Measurements from ENCODE around the gene WIZ.
"Not testable (repeated sequence)": the region's sequence is repeated elsewhere in the genome, so short reads cannot be mapped to it uniquely, and the experiment has no call there.

WIZ gene, protein sequence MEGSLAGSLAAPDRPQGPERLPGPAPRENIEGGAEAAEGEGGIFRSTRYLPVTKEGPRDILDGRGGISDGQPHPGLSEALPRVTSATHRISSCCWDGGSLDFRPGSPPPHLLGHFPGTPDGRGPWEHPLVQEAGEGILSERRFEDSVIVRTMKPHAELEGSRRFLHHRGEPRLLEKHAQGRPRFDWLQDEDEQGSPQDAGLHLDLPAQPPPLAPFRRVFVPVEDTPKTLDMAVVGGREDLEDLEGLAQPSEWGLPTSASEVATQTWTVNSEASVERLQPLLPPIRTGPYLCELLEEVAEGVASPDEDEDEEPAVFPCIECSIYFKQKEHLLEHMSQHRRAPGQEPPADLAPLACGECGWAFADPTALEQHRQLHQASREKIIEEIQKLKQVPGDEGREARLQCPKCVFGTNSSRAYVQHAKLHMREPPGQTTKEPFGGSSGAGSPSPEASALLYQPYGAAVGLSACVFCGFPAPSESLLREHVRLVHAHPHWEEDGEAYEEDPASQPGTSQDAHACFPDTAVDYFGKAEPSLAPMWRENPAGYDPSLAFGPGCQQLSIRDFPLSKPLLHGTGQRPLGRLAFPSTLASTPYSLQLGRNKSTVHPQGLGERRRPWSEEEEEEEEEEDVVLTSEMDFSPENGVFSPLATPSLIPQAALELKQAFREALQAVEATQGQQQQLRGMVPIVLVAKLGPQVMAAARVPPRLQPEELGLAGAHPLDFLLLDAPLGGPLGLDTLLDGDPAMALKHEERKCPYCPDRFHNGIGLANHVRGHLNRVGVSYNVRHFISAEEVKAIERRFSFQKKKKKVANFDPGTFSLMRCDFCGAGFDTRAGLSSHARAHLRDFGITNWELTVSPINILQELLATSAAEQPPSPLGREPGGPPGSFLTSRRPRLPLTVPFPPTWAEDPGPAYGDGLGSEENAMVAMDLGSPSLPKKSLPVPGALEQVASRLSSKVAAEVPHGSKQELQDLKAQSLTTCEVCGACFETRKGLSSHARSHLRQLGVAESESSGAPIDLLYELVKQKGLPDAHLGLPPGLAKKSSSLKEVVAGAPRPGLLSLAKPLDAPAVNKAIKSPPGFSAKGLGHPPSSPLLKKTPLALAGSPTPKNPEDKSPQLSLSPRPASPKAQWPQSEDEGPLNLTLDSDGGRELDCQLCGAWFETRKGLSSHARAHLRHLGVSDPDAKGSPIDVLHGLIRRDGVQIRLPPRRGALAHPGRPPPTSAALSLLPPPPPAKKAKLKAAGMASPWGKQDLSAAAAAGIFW (N-terminal part only)

DNA sequence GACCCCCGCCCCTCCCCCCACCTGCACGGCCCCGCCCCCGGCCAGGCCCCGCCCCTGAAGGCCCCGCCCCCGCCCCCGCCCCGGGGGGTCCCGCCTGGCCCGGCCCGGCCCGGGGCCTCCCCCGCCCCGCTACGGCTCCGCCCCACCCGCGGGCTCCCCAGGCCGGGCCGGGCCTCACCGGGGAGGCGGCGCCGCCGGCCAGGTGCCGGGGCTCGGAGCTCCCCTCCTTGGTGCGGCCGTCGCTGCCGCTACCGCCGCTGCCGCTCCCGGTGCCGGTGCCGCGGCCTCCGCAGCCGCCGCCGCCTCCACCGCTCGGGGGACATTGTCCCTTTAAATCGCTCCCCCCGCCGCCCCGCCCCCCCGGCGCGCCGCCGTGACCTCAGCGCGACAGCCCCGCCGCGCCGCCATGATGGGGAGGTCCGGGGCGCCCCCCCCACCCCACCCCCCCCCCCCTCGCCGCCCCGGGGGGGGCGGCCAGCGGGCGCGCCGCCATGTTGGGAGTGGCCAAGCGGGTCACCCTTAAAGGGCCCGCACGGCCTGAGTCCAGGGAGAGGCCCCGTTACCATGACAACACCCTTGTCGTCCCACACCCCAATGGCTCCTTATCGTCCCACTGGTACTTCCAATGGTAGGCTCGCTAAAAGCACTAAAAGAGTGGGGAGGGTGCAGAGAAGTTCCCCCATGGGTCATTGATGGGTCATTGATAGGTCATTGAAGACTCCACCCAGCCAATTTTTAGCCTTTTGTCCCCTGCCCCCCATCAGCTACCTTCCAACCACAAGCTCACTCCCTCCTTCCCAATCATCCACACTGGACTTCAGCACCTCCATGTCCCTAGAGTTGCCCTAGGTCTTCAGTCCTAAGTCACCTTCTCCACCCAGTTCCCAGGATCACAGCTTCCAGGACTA, at the start of gene WIZ:
Gene WIZ, minus strand, starts transcription at position 337 of the 908 bp plus-strand sequence. CDS start 1,649 bp downstream, outside the sequence.
- peak; percentile 54 for DNase-seq (ENCODE audit: low spot score)

DNA sequence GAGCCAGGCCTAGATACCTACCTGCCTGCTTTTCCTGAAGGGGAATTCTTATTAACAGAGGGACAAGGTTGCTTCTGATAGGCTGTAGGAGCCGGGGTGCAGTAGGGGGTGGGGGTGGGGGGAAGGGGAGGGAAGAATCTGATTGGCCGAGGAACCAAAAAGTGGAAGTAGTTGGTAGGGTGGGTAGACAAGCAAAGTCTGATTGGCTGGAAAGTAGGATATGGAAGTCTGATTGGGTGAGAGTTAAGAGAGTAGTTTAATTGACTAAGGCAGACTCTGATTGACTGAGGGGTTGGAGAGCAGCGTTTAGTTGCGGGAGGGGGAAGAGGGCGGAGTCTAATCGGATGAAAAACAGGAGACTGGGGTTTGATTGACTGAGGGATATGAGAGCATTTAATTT, 49.2 kb upstream of the WIZ start:
- peak; percentile 46 for DNase-seq (ENCODE audit: low spot score)

DNA sequence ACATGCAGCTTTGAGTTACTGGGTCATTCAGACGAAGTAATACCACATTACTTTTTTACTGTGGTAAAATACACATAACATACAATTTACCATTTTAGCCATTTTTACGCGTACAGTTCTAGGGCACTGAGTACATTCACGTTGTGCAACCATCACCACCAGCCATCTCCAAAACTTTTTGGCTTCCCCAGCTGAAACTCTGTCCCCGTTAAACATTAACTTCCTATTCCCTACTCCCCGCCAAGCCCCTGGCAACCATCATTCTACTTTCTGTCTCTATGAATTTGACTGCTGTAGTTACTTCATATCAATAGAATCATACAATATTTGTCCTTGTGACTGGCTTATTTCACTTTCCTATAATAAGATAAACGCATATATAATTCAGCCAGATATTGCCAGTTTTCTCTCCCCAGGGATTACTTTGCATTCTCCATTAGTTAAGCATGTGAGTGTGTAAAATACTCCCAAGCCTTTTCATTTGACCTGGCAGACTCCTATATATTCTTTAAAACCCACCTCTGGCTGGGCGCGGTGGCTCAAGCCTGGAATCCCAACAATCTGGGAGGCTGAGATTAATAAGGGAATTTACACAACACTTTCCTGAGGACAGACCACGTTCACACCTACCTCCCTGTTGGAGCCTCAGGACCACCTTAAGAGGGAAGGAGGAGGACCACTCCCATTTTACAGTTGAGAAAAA, 48.6 kb upstream of the WIZ start:
- DNase-seq (ENCODE audit: low spot score), result no peak

DNA sequence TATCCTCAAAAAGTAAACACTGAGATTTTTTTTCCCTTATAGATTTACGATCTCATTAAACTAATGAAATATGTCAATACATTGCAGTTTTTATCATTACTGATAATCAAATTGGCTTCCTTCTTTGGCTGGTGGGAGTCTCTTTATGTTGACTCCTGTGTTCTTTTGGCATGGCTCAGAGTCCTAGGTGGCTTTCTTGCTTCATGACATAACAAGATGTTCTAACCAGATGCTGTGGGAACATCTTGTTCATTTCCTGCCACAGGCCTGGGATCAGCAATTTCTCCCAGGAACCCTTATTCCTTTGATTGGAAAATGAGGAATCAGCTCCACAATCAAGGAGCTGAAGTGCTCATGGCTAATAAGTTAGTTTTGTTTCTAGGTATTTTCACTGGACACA, 45.4 kb upstream of the WIZ start:
- no peak for DNase-seq (ENCODE audit: low spot score)

DNA sequence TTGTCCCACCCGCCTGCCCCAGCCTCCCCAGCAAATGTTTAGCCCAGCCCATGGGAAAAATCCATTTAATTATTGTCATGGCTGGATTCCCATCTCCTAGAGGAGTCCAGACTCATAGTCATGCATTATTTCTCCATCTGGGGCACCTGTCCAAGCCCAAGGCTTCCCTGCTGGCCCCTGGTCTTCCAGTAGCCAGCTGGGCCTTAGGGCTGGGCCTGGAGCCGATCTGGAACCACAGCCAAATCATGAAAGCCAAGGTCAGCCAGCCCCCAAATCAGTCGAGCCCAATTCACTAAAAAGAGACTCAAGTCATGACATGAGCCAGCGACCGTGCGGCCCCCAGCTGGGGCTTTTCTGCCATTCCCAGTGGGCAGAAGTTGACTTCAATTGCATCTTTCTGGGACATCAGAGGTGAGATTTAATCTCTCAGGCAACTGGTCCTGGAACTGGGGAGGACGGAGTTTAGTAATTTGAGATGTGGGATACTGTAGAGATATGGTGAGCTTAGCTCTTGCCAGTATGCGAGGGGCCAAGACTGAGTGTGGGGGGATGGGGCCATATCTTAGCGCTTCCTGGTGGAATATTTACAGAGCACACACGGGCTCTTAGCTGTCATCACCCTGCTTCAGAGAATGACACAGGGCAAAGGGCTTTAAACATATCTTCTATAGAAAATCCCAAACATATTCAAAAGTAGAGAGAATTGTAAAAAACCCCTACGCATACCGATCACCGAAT, 38.9 kb upstream of the WIZ start:
- no peak for DNase-seq (ENCODE audit: low spot score)

DNA sequence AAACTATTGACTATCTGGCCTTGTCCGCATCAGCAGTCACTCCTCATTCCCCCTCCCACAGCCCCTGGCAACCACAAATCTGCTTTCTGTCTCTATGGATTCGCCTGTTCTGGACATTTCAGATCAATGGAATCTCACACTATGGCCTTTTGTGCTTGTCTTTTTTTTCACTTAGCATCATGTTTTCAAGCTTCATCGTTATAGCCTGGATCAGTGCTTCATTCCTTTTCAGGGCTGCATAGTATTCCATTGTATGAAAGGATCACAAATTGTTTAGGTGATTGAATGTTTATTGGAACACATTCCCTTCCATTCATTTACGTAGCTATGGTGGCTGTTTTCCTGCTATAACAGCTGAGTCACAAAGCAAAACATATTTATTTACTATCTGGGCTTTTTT, 37.3 kb upstream of the WIZ start:
- no peak for DNase-seq (ENCODE audit: low spot score)

DNA sequence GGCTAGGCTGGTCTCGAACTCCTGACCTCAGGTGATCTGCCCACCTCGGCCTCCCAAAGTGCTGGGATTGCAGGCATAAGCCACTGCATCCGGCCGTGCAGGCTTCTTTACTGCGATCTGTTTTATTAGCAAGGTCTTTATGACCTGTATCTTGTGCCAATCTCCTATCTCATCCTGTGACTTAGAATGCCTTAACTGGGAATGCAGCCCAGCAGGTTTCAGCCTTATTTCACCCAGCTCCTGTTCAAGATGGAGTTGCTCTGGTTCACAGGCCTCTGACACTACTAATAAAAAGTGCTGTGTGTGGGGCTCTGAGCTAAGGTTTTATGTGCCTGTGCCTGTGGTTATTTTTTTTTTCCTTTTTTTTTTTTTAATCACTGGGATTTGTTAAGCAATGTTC, 36.0 kb upstream of the WIZ start:
- DNase-seq (ENCODE audit: low spot score), result not testable (repeated sequence)

DNA sequence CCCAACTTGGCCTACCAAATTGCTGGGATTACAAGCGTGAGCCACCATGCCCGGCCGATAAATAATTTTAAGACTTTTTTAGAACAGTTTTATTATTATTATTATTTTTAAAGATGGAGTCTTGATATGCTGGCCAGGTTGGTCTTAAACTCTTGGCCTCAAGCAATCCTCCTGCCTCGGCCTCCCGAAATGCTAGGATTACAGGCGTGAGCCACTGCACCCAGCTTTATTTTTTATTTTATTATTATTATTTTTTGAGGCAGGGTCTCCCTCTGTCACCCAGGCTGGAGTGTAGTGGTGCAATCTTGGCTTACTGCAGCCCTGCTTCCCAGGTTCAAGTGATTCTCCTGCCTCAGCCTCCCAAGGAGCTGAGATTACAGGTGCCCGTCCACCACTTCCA, 31.2 kb upstream of the WIZ start:
- DNase-seq (ENCODE audit: low spot score), result not testable (repeated sequence)

DNA sequence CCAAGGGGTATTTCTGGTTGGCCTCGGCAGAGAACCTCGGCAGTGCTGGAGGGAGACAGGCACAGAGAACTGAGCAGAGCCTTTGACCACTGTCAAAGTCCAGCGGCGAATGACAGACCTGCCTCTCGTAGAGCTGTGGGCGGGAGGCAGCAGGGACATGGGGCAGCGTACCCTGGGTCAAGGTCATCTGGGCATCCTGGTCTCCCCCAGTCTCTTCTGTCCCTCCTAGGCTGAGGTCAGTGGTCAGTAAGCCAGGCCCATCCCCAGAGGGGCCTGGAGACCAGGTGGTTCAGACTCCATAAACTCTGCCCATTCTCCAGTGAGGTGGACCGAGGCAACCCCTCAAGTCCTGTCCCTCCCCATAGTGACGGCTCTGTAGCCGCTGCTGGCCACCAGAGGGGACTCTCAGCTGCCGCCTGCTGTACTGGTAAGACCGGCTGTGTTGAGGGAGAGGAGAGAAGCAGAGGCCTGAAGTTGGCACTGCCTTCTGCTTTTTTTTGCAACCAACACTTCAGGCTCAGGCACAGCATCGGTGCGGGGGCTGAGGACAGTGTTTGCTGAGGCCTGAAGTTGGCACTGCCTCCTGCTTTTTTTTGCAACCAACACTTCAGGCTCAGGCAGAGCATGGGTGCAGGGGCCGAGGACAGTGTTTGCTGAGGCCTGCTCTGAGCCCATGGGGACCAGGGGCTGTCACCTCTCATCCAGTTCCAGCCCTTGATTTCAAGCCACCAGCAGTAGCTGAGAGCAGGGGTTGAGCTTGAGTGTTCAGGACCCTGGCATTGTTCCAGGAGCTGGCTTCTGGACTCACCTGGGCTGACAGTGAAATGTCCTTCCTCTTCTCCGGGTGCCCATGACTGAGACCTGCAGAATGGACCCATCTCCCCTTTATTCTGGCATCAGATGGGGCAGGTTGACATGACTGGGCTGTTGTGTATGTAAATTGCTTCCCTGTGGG, 29.9 kb upstream of the WIZ start, which contains the start of gene PGLYRP2:
Gene PGLYRP2, minus strand, starts transcription at position 111 of the 955 bp plus-strand sequence. CDS start 130 bp downstream, outside the sequence.
- no peak for DNase-seq (ENCODE audit: low spot score)

DNA sequence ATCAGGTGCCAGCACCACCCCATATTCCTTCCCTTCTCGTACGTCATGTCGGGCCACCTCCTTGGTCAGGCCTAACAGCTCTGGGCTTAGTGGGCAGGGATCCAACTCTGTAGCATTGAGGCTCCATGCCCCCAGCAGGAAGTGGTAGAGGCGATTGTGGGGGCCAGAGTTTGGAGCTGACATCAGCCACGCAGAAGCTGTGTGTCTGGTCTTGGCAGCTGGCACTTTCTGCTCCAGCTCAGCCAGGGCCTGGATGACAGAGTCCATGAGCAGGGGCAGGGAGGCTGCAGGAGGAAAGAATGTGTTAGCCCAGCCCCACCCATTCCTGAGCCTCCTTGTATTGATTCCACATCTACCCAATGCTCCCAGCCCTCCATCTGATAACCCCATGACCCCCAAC, 26.6 kb upstream of the WIZ start:
- DNase-seq (ENCODE audit: low spot score), result no peak

DNA sequence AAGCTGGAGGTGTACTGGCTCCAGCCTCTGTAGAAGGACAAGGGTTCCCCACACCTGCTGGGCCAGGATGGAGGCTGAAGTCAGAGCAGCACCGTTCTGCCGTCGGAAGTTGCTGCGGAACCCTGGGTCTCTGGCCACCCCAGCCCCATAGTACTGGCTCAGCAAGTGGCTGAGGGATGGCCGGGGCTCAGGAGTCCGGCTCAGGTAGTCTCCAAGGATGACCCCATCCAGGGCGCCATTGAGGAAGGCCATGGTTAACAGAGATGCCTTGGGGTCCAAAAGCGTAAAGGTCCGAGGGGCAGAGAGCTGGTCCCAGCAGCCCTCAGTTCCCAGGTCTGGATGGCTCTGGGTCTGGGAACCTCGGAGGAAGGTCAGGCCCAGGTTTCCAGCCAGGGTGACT, 25.9 kb upstream of the WIZ start:
- DNase-seq (ENCODE audit: low spot score), result no peak

DNA sequence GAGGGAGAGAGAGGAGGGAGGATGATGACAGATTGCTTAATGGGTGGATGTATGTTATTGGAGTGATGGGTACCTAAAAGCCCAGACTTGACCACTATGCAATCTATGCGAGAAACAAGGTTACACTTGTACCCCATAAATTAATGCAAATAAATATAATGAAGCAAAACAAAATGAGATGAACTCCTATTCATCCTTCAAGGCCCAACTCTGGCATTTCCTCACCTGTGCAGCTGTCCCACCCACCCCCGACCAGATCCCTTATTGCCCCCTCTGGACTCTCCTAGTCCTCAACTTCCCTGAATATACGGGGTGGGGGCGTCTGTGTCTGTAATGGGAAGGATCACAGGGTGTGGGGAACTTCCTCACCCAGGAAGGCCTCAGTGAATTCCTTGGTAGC, 25.4 kb upstream of the WIZ start:
- no peak for DNase-seq (ENCODE audit: low spot score)

DNA sequence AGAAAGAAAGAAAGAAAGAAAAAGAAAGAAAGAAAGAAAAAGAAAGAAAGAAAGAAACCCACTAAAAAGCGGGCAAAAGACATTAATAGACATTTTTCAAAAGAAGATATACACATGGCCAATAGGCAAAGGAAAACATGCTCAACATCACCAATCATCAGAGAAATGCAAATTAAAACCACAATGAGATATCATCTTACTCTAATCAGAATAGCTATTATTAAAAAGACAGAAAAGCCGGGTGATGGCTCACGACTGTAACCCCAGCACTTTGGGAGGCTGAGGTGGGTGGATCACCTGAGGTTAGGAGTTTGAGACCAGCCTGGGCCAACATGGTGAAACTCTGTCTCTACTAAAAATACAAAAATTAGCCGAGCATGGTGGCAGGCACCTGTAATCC, 24.1 kb upstream of the WIZ start:
- DNase-seq (ENCODE audit: low spot score), result not testable (repeated sequence)

DNA sequence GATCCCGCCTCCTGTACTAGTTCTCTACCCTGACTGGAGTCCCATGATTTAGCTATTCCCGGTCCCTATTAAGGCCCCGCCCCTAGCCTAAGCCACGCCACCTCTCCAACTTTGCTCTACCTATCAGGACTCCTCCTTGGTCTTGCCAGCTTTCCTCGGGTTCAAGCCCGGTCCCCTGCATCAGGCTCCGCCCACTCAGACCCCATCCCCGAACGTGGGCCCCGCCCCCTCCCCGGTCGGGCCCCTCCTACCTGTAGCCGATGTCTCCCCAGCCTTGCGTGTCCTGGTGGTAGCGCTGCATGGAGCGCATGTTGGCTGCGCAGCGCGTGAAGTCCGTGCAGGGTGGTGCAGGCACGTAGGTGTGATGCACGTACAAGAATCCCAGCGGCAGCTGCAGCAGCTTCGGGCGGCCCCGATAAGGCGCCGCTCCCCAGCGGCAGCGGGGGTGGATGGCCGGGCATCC, 21.9 kb upstream of the WIZ start:
- DNase-seq (ENCODE audit: low spot score), result no peak

DNA sequence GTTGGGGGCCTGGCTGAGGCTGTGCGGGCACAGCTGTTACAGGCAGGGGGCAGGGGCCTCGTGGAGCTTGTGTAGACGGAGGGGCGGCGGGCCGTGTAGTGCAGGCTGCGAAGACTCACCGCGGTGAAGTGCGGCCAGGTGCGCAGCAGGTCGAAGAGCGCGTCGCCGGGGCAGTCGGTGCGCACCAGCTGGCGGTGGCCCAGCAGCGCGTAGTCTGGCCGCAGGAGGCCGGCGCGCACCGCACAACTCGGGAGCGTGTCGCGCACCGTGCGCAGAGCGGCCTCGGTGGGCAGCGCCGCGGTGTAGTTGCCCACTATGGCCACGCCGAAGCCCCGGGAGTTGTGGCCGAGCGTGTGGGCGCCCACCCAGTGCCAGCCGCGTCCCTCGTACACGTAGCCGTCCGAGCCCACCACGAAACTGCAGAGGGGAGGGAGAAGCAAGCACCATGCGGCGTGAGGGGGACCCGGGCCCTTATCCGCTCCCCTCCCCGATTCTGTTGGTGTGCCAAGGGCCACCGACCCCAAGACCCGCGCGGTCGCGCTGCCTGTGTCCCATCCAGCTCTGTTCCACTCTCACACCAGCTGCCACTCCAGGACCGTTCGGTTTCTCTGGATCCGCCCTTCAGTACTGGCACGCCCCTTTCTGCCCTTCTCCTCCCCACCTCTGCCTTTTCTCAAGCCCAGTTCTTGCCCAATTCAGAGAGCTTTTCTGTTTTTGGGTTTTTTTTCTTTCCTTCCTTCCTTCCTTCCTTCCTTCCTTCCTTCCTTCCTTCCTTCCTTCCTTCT, 19.9 kb upstream of the WIZ start:
- DNase-seq (ENCODE audit: low spot score), result no peak

DNA sequence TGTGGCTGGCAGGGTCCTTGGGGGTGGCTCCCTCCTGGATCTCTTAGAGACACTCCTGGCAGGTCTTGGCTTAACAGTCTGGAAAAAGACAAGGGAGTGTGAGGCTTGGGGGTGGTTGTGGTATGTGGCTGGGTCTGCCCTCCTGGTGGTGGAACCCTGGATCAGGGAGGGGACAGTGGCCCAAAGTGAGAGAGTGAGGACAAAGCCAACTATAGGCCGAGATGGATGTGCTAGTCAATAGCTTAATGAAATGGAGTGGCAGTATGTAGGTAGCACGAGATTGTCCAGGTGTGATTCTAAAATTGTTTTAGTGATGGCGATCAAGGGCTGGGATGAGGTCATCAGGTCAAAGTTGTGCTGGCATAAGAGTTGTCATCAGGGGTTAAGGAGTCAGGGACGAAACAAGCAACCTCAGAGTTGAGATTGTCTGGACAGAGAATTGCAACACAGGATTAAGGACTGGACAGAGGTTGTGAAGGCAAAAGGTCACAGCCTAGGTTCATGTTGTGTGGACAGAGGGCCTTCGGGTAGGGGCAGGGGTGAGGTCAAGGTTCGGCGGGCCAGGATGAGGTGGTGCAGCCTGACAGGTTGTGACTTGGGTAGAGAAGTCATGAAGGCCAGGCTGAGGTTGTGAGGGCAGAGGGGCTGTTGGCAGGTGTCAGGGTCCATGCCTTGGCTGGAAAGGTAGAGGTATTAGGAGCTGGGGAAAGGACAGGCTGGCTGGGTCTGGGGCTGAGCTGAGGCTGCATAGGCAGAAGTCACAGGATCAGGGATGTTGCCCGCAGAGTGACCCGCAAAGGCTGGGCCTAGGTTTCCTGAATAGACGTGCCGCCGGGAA, 19.1 kb upstream of the WIZ start:
- no peak for DNase-seq (ENCODE audit: low spot score)

DNA sequence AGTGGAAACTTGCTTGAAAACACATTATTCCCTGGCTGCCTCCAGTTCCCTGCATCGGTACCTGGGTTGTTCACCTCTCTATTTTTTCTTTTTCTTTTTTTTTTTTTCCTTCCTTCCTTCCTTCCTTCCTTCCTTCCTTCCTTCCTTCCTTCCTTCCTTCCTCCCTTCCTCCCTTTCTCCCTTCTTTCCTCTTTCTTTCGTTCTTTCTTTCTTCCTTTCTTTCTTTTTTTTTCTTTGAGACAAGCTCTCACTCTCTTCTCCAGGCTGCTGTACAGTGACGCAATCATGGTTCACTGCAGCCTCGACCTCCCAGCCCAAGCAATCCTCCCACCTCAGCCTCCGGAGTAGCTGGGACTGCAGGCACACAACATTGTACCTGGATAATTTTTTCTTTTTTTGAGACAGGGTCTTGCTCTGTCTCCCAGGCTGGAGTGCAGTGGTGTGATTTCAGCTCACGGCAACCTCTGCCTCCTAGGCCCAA, 18.0 kb upstream of the WIZ start:
- no peak for DNase-seq (ENCODE audit: low spot score)

Measured in NAMALWA (cell line).